Panc1 (cell line): Measurements from ENCODE around the gene C17orf50. TPM values are rescaled to one million over a fixed set of nuclear protein-coding genes. Genes with fewer than 3 reads are reported as not detected.

Experiments used
- ATAC-seq: fragments of 200-7000 bp; cut with Tn5 transposase; 2 replicates; pipeline ENCODE4 v1.9.1; 2020; ENCODE audit warnings: mild to moderate bottlenecking, moderate library complexity
- BruUV-seq: library from RNA; stranded (reverse); fragments of 400-500 nt; replicated peaks from 2 replicates; lab custom pipeline; 2021; lab: Mats Ljungman, UMichigan
- CTCF ChIA-PET: fragments of 300-600 bp; sonication (Branson Sonifier 250); formaldehyde crosslinking; loops from one replicate; lab custom pipeline; 2022; ENCODE audit warnings: antibody characterized with exemption; lab: Charles Lee
- POLR2A ChIA-PET: fragments of 300-600 bp; sonication (Branson Sonifier 250); formaldehyde crosslinking; loops from one replicate; lab custom pipeline; 2022; ENCODE audit warnings: antibody characterized with exemption; lab: Charles Lee
- DNase-seq: peaks from one replicate; pipeline ENCODE4 v3.0.0-alpha.2; 2010; ENCODE audit warnings: low read depth, low spot score
- H3K27ac ChIP-seq: 2 replicates; pipeline ENCODE4 v1.5.1; 2011; ENCODE audit warnings: mild to moderate bottlenecking, low read length, inconsistent platforms
- H3K27me3 ChIP-seq: fragments of 200-500 bp; sonication (Bioruptor generic); 2 replicates; pipeline ENCODE4 v1.6.0; 2014; ENCODE audit warnings: low read length, inconsistent platforms; ENCODE audit not compliant: control insufficient read depth, insufficient read depth
- H3K36me3 ChIP-seq: fragments of 200-500 bp; sonication (Bioruptor generic); 2 replicates; pipeline ENCODE4 v1.5.1; 2014; ENCODE audit warnings: inconsistent platforms, mild to moderate bottlenecking, low read length, moderate library complexity; ENCODE audit not compliant: control insufficient read depth, insufficient read depth
- H3K4me1 ChIP-seq: 2 replicates; pipeline ENCODE4 v1.5.1; 2011; ENCODE audit warnings: inconsistent platforms, mild to moderate bottlenecking, low read length, moderate library complexity; ENCODE audit not compliant: control insufficient read depth, insufficient read depth
- H3K4me3 ChIP-seq, 2 experiments: 2 replicates each; pipeline ENCODE4 v1.5.1; 2011 to 2012; ENCODE audit warnings: low read depth in 2 of 2, low read length in 2 of 2, mild to moderate bottlenecking in 2 of 2, inconsistent platforms in 1 of 2, moderate library complexity in 1 of 2
- H3K9me3 ChIP-seq: fragments of 200-500 bp; sonication (Bioruptor generic); 2 replicates; pipeline ENCODE4 v1.5.1; 2014; ENCODE audit warnings: low read depth, mild to moderate bottlenecking, inconsistent platforms, low read length, moderate library complexity; ENCODE audit not compliant: control insufficient read depth, insufficient read depth
- CTCF ChIP-seq: fragments of 450-650 bp; IDR thresholded peaks from 2 replicates; pipeline ENCODE4 v1.5.1; 2017; ENCODE audit warnings: mild to moderate bottlenecking
- POLR2AphosphoS5 ChIP-seq: IDR thresholded peaks from 2 replicates; pipeline ENCODE4 v1.6.1; 2012; ENCODE audit warnings: mild to moderate bottlenecking, low read depth, low read length, moderate library complexity
- REST ChIP-seq, 2 experiments: IDR thresholded peaks; 2 replicates each; pipeline ENCODE4 v1.6.1; 2011 to 2012; ENCODE audit warnings: low read depth in 2 of 2, control low read depth in 1 of 2, low read length in 1 of 2, mild to moderate bottlenecking in 1 of 2, moderate library complexity in 1 of 2; ENCODE audit not compliant: insufficient read depth in 1 of 2
- SIN3A ChIP-seq: IDR thresholded peaks from 2 replicates; pipeline ENCODE4 v1.6.1; 2012; ENCODE audit warnings: low read depth, mild to moderate bottlenecking, low read length, moderate library complexity, borderline replicate concordance; ENCODE audit not compliant: insufficient read depth
- TCF7L2 ChIP-seq: IDR thresholded peaks from 2 replicates; pipeline ENCODE4 v1.6.1; 2011; ENCODE audit warnings: mild to moderate bottlenecking, low read depth, low read length, inconsistent platforms
- in situ Hi-C: cut with HindIII; loops from 2 replicates; pipeline ENCODE4 v1.10.0; 2016; ENCODE audit warnings: low sequenced_read_pairs, low pct_unique_long_range_greater_than_20kb
- intact Hi-C: fragments of 100-400 bp; cut with micrococcal nuclease; formaldehyde crosslinking; loops from one replicate; pipeline ENCODE4 v1.10.0; 2022; ENCODE audit not compliant: unreplicated experiment
- total RNA-seq: library from RNA; stranded (reverse); gene quantifications from one replicate; pipeline ENCODE4 v1.2.1, GENCODE V29; 2021; ENCODE audit not compliant: unreplicated experiment

Gene C17orf50
- total RNA-seq, 1 experiment from 2014 or later, result not detected

GRCh38 chr17:35773129-35773528 lies 12.4 kb downstream of the C17orf50 start:
- no peaks in the 10 kb centered on the region for H3K36me3 ChIP-seq
- no peak for TF ChIP-seq SIN3A
- TF ChIP-seq POLR2AphosphoS5, result no peak
- no peak for TF ChIP-seq TCF7L2
- no peak for TF ChIP-seq REST (IDR thresholded peaks at IDR 0.05; ENCODE audit: insufficient read depth in 1 of 2, low read depth in 2 of 2, low read length in 1 of 2)
- TF ChIP-seq CTCF, result no peak
- H3K27me3 ChIP-seq, result no peaks in the 10 kb centered on the region
- intact Hi-C loops (no loop called here), in situ Hi-C loops (no loop called here)
- no peaks in the 10 kb centered on the region for H3K9me3 ChIP-seq
- H3K27ac ChIP-seq, result no peak overlapping the region
- no TSS peak for BruUV-seq
- ChIA-PET POLR2A (no interaction called here), CTCF (no interaction called here)
- ATAC-seq, result no peak
- H3K4me3 ChIP-seq, result no peak overlapping the region
- DNase-seq, result no peak
- 0 out of 2 replicates have a peak, but pooled peaks cover 7% of the 10 kb centered on the region for H3K4me1 ChIP-seq

GRCh38 chr17:35773679-35774425 lies 13.2 kb downstream of the C17orf50 start:
- TF ChIP-seq SIN3A (no peak), TCF7L2 (no peak), REST (IDR thresholded peaks at IDR 0.05; ENCODE audit: insufficient read depth in 1 of 2, low read depth in 2 of 2, low read length in 1 of 2) (no peak), CTCF (no peak), POLR2AphosphoS5 (no peak)
- BruUV-seq, result no TSS peak
- POLR2A ChIA-PET, result no interaction called here
- DNase-seq, result no peak
- Histone ChIP-seq H3K4me1 (0 out of 2 replicates have a peak, but pooled peaks cover 7% of the 10 kb centered on the region), H3K36me3 (no peaks in the 10 kb centered on the region), H3K27me3 (no peaks in the 10 kb centered on the region), H3K9me3 (no peaks in the 10 kb centered on the region), H3K4me3 (no peak overlapping the region), H3K27ac (no peak overlapping the region)
- intact Hi-C loops, result no loop called here
- no peak for ATAC-seq
- in situ Hi-C loops, result no loop called here
- CTCF ChIA-PET, result interaction anchor here (1.2 kb wide), 1 partner anchor 10 kb away, joined by 4 read pairs; no protein-coding TSS in a partner anchor
